HG03432 (cell line): ENCODE measurements around the gene LRP1B.
A peak's percentile ranks its signal among the peaks of the same experiment; 100 is the strongest.
"Not testable (repeated sequence)": the region's sequence is repeated elsewhere in the genome, so short reads cannot be mapped to it uniquely, and the experiment has no call there.

Source experiments
- ATAC-seq: cut with Tn5 transposase; IDR thresholded peaks from one replicate; pipeline ENCODE4 v1.9.1; 2021; ENCODE audit warnings: mild to moderate bottlenecking, moderate library complexity; ENCODE audit not compliant: unreplicated experiment

Gene LRP1B

DNA sequence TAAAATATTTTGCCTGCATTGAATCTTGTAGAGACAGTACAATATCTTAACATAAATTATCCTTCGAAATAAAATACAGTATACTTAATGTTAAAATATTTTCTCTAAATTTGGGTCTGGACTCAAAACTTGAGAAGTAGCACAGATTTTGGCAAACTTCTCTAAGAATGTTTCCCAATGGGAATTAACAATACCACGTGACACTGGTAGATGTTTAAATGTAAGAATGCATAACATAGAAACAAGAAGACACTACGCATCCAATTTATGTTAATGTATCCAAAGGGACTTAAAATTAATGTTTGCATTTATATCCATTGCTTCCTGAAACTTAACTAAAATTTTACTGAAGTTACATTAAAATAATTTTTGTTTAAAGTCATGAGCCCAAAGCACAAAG, 1460.9 kb downstream of the LRP1B start:
- ATAC-seq = no peak

DNA sequence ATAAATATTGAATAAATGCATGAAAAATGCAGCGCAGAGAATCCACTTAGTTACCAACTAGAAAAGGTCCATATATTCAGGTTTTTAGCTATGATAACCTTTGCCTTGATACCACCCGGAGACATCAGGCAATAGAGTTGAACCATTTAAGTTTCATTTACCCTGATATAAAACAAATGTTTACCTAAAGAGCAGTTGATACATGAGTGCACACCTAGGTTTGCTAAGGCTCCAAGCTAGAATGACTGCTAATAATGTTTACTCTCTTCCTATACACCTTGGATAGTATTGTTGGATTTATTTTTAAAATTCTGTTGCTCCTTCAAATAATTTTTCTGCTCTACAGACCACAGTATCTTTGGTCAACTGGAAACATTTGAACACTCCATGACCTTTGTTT, 1463.6 kb downstream of the LRP1B start:
- no peak for ATAC-seq

DNA sequence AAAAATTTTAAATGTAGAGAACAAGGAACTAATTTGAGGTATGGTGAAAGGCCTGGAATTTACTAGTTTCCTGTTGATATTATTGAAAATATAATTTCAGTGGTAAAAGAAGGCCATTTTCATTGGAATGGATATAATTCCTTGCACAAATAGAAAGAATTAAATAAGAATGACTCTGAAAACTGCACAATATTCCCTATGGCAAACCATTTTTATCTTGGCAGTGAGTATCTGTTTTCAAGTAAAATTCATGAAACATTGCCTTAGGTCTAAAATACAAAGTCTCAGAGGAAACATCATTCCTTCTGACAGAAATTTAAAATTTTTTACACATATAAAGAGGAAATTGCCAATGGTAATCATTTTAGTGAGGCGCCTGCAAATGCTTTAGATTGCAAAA, 1468.3 kb downstream of the LRP1B start:
- ATAC-seq = no peak

DNA sequence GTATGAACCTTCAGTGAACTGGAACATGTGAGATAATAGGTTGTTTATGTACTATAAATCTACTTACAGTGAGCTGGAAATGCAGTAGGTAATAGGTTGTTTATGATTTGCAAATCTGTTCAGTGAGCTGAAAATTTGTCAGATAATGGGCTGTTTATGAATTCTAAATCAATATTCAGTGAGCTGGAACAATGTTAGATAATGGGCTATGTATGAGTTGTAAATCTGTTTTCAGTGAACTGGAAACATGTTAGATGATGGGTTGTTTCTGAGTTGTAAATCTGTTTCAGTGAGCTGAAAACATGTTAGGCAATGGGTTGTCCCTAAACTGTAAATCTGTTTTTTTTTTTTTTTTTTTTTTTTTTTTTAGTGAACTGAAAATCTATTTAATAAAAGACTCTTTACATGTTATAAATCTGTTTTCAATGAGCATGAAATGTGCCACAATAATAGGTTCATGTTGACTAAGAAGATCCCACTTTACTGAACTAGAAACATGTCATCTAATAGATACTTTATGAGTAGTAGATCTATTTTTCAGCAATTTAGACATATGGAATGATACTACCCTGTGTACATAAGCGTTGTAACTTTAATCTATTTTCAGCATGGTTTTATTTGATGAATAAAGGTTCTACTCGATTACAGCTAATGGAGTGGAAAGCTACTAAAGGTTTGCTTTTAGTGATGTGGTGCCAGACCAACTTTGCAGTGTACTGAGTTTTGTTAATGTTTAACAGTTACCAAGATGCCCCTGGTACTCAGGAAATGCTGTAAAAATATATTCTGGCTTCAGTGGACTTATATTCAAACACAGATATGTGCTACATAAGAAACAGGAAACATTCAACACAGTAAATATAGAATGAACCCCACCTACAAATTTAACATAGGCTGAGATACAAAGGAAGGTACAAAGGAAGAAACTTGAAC, 1471.8 kb downstream of the LRP1B start:
- ATAC-seq = peak; percentile 44

DNA sequence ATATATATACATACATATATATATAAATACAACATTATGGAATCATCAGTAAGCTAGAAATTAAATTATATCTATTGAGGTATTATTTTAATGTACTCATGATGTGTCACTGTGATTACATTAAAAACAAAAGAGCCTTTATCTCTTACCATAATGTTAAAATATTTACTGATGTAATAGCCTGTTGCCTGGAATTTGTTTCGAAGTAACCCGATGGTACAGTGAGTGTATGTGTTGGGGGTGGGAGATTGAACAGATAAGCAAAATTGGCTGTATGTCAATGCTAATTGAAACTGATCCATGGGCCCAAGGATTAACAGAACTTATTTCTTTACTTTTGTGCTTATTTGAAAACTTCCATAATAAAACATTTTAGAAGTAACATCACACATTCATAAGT, 1473.2 kb downstream of the LRP1B start:
- ATAC-seq = no peak

DNA sequence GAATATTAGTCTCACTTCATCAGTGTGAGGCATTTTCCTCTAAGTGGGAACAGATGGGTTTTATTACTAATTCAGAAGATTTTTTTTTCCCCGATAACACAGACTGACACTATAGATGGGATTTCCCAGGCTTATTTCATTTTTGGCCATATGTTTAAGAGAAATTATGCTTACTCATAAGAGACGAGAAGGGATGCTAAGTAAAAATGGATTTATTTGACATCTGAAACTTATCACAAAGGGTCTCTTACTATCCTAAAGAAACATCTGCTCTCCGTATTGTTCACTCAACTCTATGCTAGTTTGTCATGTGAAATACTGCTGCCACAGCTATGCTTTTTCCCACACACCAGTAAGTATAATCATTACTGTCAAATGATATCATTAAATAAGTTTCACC, 1476.3 kb downstream of the LRP1B start:
- no peak for ATAC-seq

DNA sequence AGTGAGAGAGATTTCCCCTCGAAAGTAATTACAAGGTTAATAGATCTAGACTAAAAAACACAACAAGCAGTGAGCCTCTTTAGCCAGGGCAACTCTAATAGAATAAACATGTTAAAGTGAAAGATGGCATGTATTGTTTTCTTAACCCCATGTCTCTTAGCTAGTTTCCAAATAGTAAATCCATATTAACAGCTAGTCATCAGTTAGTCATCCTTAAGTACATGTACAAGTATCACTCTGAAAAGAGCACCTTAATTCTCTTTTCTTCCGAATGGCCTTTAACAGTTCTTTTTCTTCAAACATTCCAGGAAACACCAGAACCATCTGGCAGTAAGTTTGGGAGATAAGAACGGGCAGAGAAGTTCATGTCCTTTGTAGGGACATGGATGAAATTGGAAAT, 1480.0 kb downstream of the LRP1B start:
- ATAC-seq = no peak

DNA sequence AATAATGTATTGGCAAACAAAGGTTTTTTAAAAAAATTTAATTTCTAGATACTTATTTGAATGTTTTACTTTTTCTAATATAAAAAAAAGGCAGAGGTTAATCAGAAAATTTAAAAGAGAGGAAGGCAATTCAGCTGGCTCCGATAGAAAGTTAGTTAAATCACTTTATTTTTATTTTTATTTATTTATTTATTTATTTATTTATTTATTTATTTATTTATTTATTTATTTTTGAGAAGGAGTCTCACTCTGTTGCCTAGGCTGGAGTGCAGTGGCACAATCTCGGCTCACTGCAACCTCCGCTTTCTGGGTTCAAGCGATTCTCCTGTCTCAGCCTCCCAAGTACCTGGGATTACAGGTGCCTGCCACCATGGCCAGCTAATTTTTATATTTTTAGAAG, 1480.7 kb downstream of the LRP1B start:
- not testable (repeated sequence) for ATAC-seq

DNA sequence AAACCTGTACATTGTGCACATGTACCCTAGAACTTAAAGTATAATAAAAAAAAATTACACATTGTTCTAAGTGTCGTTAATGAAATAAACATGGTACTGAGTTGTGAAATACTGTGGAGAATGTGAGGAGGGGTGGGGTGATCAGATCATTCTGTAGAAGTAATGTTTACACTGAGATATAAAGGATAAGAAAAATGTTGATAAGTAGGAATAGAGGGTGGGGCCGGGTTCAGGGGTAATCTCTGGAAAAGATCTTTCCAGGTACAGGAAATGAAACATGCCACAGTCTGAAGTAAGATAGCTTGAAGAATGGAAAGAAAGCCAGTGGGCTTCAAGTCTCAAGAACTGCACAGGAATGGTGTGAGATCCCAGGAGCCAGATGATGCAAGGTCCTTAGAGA, 1482.4 kb downstream of the LRP1B start:
- ATAC-seq = no peak

DNA sequence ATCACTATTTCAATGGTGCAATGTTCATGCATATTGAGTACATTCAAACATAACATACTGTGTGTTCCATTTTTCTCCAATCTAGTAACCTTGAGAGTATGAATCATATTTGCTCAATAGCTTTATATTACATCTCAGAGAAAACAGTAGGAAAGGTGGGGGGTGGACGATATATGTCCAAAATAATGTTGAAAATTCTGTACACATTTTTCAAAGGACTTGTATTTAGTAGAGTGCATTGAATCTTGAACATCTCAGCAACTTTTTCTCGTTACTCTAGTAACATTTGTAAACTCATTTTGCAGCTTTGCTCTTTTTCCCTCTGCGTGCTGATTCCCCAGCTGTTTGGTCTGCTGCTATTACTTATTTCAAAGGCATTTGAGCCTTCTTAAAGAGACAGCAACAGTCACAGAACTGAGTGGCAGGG, 1487.0 kb downstream of the LRP1B start:
- no peak for ATAC-seq

DNA sequence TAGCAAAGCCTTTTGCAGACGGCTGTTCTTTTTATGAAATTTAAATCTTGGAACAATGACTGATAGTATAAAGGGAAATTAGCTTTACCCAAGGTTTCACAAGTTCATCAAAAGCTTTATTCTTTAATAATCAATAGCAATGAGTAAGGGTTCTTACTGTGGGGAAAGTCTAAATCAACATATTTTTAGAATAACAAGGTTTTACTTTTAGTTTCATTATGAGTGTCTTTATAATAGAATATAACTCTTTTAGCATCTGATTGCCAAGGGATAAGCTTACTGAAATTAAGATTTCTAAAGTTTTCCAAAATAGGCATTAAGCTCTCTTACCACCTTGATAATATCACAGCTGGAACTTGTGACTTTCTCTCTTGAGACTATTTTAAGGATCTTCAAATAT, 1489.7 kb downstream of the LRP1B start:
- ATAC-seq = peak; percentile 66

DNA sequence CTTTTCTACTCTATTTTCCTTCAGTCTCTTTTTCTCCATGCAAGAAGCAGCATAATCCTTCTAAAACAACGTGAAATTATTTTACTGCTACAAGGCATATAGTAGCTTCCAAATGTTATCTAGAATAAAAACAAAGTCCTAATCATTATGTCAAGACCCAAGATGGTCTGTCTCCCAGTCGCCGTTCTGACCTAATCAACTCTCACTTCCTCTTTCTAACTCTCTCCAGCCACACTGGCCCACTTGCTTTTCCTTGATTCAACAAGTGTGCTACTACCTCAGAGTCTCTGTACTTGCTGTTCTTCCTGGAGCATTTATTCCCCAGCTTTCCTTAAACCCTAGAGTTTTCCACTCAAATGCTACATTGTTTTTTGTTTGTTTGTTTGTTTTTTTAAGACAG, 1491.2 kb downstream of the LRP1B start:
- peak; percentile 86 for ATAC-seq

DNA sequence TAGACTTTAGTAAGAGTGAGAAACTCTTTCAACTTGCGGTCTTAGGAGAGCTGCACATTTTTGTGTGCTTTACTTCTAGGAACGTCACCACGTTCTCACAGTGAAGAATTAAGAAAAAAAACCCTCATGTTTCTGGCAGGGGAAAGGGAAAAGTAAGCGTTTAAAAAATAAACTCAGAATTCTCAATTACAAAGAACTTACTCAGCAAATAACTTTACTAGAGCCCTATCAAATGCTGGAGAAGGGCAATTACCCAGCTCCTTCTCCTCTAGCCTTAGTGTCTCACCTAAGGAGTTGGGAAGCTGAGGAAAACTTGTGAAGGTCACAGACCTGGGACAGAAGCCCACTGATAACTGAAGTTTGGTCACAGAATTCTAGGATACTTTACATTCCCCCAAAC, 1500.3 kb downstream of the LRP1B start:
- ATAC-seq = no peak

DNA sequence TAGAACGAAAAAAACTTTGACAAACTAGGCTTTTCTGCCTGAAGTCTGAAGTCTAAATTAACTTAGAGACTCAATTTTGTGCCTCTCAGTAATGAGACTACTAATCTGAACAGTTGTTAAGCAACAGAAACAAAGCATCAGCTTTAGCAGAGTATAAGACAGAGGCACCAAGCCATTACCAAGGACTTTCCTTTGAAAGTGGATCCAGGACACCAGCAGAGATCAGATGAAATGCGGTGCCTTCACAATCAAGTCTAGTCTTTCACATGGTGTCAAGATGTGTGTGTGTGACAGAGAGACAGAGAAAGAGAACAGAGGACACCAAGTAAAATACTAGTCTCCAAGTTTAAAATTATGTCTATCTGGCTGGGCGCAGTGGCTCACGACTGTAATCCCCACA, 1502.9 kb downstream of the LRP1B start:
- ATAC-seq = no peak

DNA sequence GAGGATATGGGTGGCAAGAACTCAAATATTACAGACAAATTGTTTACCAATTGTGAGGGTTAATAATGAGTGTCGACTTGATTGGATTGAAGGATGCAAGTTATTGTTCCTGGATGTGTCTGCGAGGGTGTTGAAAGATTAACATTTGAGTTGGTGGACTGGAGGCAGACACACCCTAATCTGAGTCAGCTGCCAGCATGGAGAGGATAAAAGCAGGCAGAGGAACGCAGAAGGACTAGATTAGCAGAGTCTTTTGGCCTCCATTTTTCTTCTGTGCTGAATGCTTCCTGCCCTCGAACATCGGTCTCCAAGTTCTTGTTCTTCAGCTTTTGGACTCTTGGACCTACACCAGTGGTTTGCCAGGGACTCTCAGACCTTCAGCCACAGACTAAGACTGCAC, 1503.7 kb downstream of the LRP1B start:
- ATAC-seq = no peak

DNA sequence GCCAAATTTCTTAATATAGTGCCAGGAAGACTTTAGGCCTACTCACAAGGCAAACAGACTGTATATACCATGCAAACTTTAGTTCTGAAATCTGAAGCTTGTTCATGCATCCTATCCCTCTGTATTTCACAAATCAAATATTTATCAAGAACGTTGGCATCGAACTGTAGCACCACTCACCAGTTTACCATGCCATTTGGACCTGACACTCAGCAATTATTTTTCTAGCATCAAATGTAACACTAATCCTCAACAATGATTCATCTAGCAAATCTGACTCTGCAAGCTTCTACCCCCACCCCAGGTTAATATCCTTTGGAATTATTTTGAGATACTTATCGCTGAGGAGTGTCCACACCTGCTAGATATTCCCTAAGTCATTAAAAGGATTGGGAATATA, 1506.6 kb downstream of the LRP1B start:
- no peak for ATAC-seq

DNA sequence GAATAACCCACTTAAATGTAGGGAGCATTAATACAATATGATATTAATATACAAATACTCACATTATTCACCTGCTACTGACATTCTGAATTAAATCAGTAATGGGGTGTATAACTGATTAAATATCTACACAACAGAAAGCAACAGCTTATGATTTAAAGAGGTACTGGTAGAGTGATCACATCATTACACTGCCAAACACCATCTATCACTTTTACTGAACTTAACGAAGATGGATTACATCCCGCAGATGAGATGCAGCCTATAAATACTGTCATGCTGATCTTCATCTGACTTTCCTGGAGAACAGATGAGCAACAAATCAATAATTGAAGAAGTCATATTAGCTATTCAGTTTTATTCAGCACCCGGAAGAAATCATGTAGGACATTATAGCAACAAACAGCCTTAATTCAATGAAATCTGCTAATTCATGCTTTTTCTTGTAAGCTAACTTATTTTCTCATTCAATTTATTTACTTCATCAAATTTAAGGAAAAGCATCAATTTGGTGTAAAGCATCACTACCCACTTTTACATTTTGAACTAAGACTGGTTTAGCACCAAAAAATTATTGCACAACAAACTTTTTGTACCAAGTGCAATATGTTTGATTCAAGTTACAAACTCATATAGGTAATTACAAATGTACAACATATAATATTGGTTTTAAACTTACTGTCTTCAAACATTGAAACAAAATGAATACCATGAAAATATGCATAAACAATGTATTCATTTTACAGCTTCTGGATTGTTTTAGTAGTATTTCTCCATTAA, 1509.0 kb downstream of the LRP1B start:
- ATAC-seq = no peak

DNA sequence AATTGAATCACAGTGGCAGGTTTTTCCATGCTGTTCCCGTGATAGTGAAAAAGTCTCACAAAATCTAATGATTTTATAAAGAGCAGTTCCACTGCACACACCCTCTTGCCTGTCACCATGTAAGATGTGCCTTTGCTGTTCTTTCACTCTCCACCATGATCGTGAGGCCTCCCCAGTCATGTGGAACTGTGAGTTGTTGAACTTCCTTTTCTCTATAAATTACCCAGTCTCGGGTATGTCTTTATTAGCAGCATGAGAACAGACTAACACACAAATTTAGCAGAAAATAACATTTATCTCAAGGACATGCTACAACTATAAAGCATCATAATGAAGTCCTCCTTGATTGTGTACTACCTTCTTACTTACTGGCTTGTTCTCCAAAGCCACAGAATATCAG, 1526.0 kb downstream of the LRP1B start:
- peak; percentile 86 for ATAC-seq

DNA sequence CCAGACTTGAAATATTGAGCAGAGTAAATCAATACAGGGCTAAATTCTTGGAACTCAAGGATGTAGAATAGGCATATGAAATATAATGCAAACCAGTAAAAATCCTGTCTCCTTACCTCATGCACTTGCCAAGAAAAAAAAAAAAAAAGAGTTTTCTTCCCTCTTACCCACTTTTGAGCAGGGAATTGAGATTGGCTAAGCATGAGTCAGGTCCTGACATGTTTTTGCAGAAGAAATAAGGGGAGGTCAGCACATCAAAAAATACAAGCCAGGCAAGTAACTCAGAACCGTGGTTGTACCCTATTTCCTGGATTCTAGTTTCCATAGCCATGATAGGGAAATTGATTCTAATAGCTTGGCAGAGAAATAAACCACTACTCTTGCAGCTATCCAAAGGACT, 1526.7 kb downstream of the LRP1B start:
- ATAC-seq = no peak

DNA sequence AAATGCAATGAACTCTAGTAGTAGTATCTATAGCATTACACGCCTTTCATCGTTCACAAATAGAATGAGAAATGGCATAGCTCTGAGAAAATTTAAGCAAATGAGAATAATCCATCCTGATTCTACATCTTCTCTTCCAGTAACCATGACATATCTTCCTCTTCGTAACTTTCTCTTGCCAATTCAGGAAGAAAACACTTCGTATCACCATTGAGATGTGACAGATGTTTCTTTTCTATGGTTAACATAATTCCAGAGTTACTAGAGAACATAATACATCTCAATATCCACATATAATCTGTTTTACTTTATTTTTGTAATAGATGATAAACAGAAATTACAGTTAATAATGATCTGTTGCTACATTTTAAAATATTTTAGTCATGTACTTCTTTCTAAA, 1527.4 kb downstream of the LRP1B start:
- ATAC-seq = no peak

DNA sequence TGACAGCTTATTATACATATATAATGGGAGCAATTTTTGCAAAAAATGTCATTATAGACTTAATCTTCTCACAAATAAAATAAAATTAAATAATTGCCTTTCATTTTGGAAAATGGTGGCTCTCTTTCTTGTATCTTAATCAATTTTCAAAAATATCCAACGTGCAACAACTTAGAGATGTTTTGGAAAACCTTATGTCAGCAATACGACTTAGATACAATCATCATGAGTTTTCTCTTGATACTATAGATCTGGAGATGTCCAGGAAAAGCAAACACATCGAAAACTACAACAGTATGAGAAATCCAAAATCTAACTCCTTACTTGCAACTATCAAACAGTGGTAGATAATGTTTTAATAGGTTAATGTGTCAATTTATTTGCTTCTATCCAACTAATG, 1529.0 kb downstream of the LRP1B start:
- ATAC-seq = no peak

DNA sequence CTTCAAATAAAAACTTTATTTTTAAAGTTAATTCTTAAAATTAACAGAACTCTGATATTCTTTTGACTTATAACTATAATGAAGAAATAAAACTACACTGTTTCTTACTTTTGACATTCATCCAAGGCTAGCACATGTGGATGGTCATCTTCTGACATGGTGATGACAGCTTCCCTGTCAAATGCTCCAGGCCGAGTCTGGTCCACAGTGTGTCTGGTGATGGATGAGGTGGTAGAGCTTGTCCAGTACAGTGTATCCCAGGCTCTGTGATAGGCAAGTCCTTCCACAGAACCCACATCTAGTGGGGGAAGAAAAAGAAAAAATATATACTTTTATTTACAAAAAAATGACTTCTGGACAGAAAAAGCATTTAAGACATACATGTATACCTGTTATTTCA, 1529.5 kb downstream of the LRP1B start:
- ATAC-seq = no peak
